Tibial artery (tissue), 4 donors: ENCODE results near the gene NRXN2.

Experiments
- DNase-seq, 2 donors: peaks; one replicate each; pipeline ENCODE4 v3.0.0-alpha.2; 2019
- H3K27ac ChIP-seq, 2 donors: fragments of 200-600 bp; sonication (generic) in 1 of 2; 1 replicate in 1 of 2; 2 replicates in 1 of 2; pipeline ENCODE4 v1.5.1; 2018 to 2019; ENCODE audit warnings: mild to moderate bottlenecking in 1 of 2
- H3K27me3 ChIP-seq, 2 donors: fragments of 200-600 bp; sonication (generic) in 1 of 2; one replicate each; pipeline versions ENCODE4 v1.5.1 to v1.6.0; 2016 to 2019
- H3K36me3 ChIP-seq, 3 donors: fragments of 200-600 bp; sonication (generic) in 2 of 3; one replicate each; pipeline ENCODE4 v1.5.1; 2016 to 2019; ENCODE audit warnings: mild to moderate bottlenecking in 2 of 3
- H3K4me1 ChIP-seq, 4 donors: fragments of 200-600 bp; sonication (generic) in 2 of 4; 1 replicate in 3 of 4; 2 replicates in 1 of 4; pipeline ENCODE4 v1.5.1; 2016 to 2019
- H3K4me3 ChIP-seq, 2 donors: fragments of 200-600 bp; sonication (generic) in 1 of 2; 1 replicate in 1 of 2; 2 replicates in 1 of 2; pipeline ENCODE4 v1.5.1; 2018 to 2019; ENCODE audit warnings: mild to moderate bottlenecking in 2 of 2
- H3K9me3 ChIP-seq, 3 donors: fragments of 200-600 bp; sonication (generic) in 1 of 3; one replicate each; pipeline ENCODE4 v1.5.1; 2016 to 2019
- CTCF ChIP-seq, 2 experiments: fragments of 200-600 bp in 1 of 2; fragments of 450-650 bp in 1 of 2; IDR thresholded peaks; one replicate each; pipeline ENCODE4 v1.5.1; 2017 to 2019; ENCODE audit warnings: antibody characterized with exemption in 2 of 2, mild to moderate bottlenecking in 1 of 2, moderate library complexity in 1 of 2
- intact Hi-C: fragments of 100-400 bp; cut with DNase I; formaldehyde crosslinking; loops from one replicate; pipeline ENCODE4 v1.15.0; 2023; ENCODE audit warnings: low total_unique reads

Gene NRXN2

GRCh38 chr11:64741375-64742086 is 18.5 kb upstream of the NRXN2 start:
- no peak for TF ChIP-seq CTCF (IDR thresholded peaks at IDR 0.05)
- Histone ChIP-seq H3K9me3 (no peaks in the 10 kb centered on the region), H3K27ac (peak overlapping the region; percentile 92 to 97), H3K4me1 (peaks cover 0 to 52% (median 35%) of the 10 kb centered on the region in 4 donors), H3K27me3 (no peaks in the 10 kb centered on the region), H3K36me3 (peaks cover 22 to 31% (median 26%) of the 10 kb centered on the region in 3 donors), H3K4me3 (peak overlapping the region; percentile 79 to 87)
- intact Hi-C loops = no loop called here
- no peak for DNase-seq

- Histone ChIP-seq H3K27me3 (no peaks in the 10 kb centered on the region), H3K27ac (no peak overlapping the region), H3K36me3 (peaks cover 36 to 48% (median 41%) of the 10 kb centered on the region in 3 donors), H3K9me3 (no peaks in the 10 kb centered on the region), H3K4me3 (no peak overlapping the region), H3K4me1 (peaks cover 0 to 37% (median 26%) of the 10 kb centered on the region in 4 donors)
- DNase-seq = no peak
- TF ChIP-seq CTCF (IDR thresholded peaks at IDR 0.05) = no peak
- intact Hi-C loops = no loop called here
Observed at GRCh38 chr11:64739871-64740270, 16.9 kb upstream of the NRXN2 start.

GRCh38 chr11:64736654-64737053 is 13.7 kb upstream of the NRXN2 start:
- DNase-seq = no peak
- no peak overlapping the region for H3K4me3 ChIP-seq
- H3K27me3 ChIP-seq = no peaks in the 10 kb centered on the region
- intact Hi-C loops = no loop called here
- peaks cover 49 to 79% (median 66%) of the 10 kb centered on the region in 3 donors for H3K36me3 ChIP-seq
- TF ChIP-seq CTCF (IDR thresholded peaks at IDR 0.05) = no peak
- H3K9me3 ChIP-seq = no peaks in the 10 kb centered on the region
- peaks cover 0 to 9% (median 7%) of the 10 kb centered on the region in 4 donors for H3K4me1 ChIP-seq
- no peak overlapping the region for H3K27ac ChIP-seq

- peaks cover 0 to under 1% (median 0%) of the 10 kb centered on the region in 4 donors for H3K4me1 ChIP-seq
- no peaks in the 10 kb centered on the region for H3K9me3 ChIP-seq
- no peak for TF ChIP-seq CTCF (IDR thresholded peaks at IDR 0.05)
- peaks cover 50 to 83% (median 67%) of the 10 kb centered on the region in 3 donors for H3K36me3 ChIP-seq
- H3K4me3 ChIP-seq = no peak overlapping the region
- DNase-seq = no peak
- H3K27me3 ChIP-seq = no peaks in the 10 kb centered on the region
- no peak overlapping the region for H3K27ac ChIP-seq
- intact Hi-C loops = no loop called here
Observed at GRCh38 chr11:64735725-64736259, 12.8 kb upstream of the NRXN2 start.

GRCh38 chr11:64734811-64735724 is 12.1 kb upstream of the NRXN2 start:
- H3K4me1 ChIP-seq = peaks cover 0 to 1% (median 0%) of the 10 kb centered on the region in 4 donors
- TF ChIP-seq CTCF (IDR thresholded peaks at IDR 0.05) = no peak
- no peaks in the 10 kb centered on the region for H3K27me3 ChIP-seq
- no peak overlapping the region for H3K4me3 ChIP-seq
- H3K36me3 ChIP-seq = peaks cover 44 to 89% (median 74%) of the 10 kb centered on the region in 3 donors
- no peak overlapping the region for H3K27ac ChIP-seq
- no peak for DNase-seq
- no peaks in the 10 kb centered on the region for H3K9me3 ChIP-seq
- intact Hi-C loops = no loop called here
